ENCODE results near the gene TMPRSS11F.

The TMPRSS11F gene

GRCh38 chr4:68038272-68038671, 91.4 kb downstream of the TMPRSS11F start:
- no peak for TF ChIP-seq CTCF (IDR thresholded peaks at IDR 0.05; ENCODE audit: low read depth, low read length)
- no peak overlapping the region for H3K4me3 ChIP-seq (ENCODE audit: low read depth, low read length)

- H3K4me3 ChIP-seq (ENCODE audit: low read depth, low read length), result no peak overlapping the region
- no peak for TF ChIP-seq CTCF (IDR thresholded peaks at IDR 0.05; ENCODE audit: low read depth, low read length)
Observed at GRCh38 chr4:68021185-68021584, 108.5 kb downstream of the TMPRSS11F start.

- no peak overlapping the region for H3K4me3 ChIP-seq (ENCODE audit: low read depth, low read length)
- TF ChIP-seq CTCF (IDR thresholded peaks at IDR 0.05; ENCODE audit: low read depth, low read length), result no peak
Observed at GRCh38 chr4:68011684-68012083, 118.0 kb downstream of the TMPRSS11F start.

Data from WI38 (cell line).